H1 (cell line): ENCODE data around the gene TLR8. TPM values are rescaled to one million over a fixed set of nuclear protein-coding genes. Genes with fewer than 3 reads are reported as not detected.

Experiments
- CTCF ChIA-PET: fragments of 300-600 bp; sonication (Branson Sonifier 250); formaldehyde crosslinking; loops from one replicate; lab custom pipeline; 2021; ENCODE audit not compliant: partially characterized antibody; lab: Charles Lee
- POLR2A ChIA-PET: fragments of 300-600 bp; sonication (Branson Sonifier 250); formaldehyde crosslinking; loops from one replicate; lab custom pipeline; 2021; ENCODE audit warnings: inconsistent platforms; ENCODE audit not compliant: partially characterized antibody; lab: Charles Lee
- DNase-seq, 2 experiments: peaks; one replicate each; pipeline versions ENCODE4 v3.0.0 to v3.0.0-alpha.2; 2010 to 2022; ENCODE audit warnings: low spot score in 2 of 2, low read depth in 1 of 2, mixed read lengths in 1 of 2
- FAIRE-seq: peaks from 2 replicates; lab custom pipeline; 2011; peaks lifted over from hg19 to GRCh38; lab: Jason Lieb, UNC
- H2AFZ ChIP-seq: 2 replicates; pipeline ENCODE4 v1.8.1; 2012; ENCODE audit warnings: low read length, inconsistent platforms
- H2AK5ac ChIP-seq: 2 replicates; pipeline ENCODE4 v1.6.1; 2013; ENCODE audit warnings: low read depth, low read length
- H2BK120ac ChIP-seq: replicated peaks from 2 replicates; pipeline ENCODE3; 2013; ENCODE audit warnings: low read depth, low read length, inconsistent platforms
- H2BK12ac ChIP-seq: 2 replicates; pipeline ENCODE4 v1.6.1; 2013; ENCODE audit warnings: low read depth, low read length
- H2BK15ac ChIP-seq: 2 replicates; pipeline ENCODE4 v1.6.1; 2013; ENCODE audit warnings: low read length
- H2BK20ac ChIP-seq: 2 replicates; pipeline ENCODE4 v1.6.1; 2013; ENCODE audit warnings: low read length
- H2BK5ac ChIP-seq: 2 replicates; pipeline ENCODE4 v1.6.1; 2013; ENCODE audit warnings: low read depth, low read length
- H3K14ac ChIP-seq: 2 replicates; pipeline ENCODE4 v1.6.1; 2013; ENCODE audit warnings: inconsistent platforms; ENCODE audit not compliant: insufficient read length
- H3K18ac ChIP-seq: 2 replicates; pipeline ENCODE4 v1.6.1; 2013; ENCODE audit warnings: low read length; ENCODE audit errors: extremely low read depth
- H3K23ac ChIP-seq: 2 replicates; pipeline ENCODE4 v1.6.1; 2013; ENCODE audit warnings: inconsistent platforms; ENCODE audit not compliant: insufficient read length
- H3K23me2 ChIP-seq: 2 replicates; pipeline ENCODE4 v1.6.1; 2013; ENCODE audit warnings: low read depth, low read length
- H3K27ac ChIP-seq: 2 replicates; pipeline ENCODE4 v1.6.1; 2011; ENCODE audit warnings: low read depth, low read length, inconsistent platforms
- H3K27me3 ChIP-seq, 4 experiments: replicated peaks in 1 of 4; 1 replicate in 1 of 4; 2 replicates in 3 of 4; pipeline versions ENCODE4 v1.6.1 to v1.8.1; 2011 to 2013; ENCODE audit warnings: low read length in 3 of 4, mild to moderate bottlenecking in 3 of 4, inconsistent platforms in 2 of 4, mixed read lengths in 2 of 4, moderate library complexity in 1 of 4; ENCODE audit not compliant: control insufficient read depth in 3 of 4, insufficient read depth in 3 of 4; ENCODE audit errors: extremely low read depth in 1 of 4
- H3K36me3 ChIP-seq, 4 experiments: 2 replicates each; pipeline versions ENCODE4 v1.6.1 to v1.8.1; 2011 to 2013; ENCODE audit warnings: mild to moderate bottlenecking in 4 of 4, low read length in 3 of 4, moderate library complexity in 2 of 4, control low read depth in 1 of 4, inconsistent platforms in 1 of 4; ENCODE audit not compliant: insufficient read depth in 4 of 4, control insufficient read depth in 2 of 4
- H3K4ac ChIP-seq: replicated peaks from 2 replicates; pipeline ENCODE3; 2013; ENCODE audit warnings: low read length, low read depth, mixed read lengths, inconsistent platforms; ENCODE audit not compliant: insufficient read length
- H3K4me1 ChIP-seq, 4 experiments: replicated peaks in 1 of 4; 1 replicate in 1 of 4; 2 replicates in 3 of 4; pipeline versions ENCODE4 v1.6.1 to v1.8.1; 2011 to 2013; ENCODE audit warnings: low read length in 3 of 4, inconsistent platforms in 2 of 4, mixed read lengths in 1 of 4; ENCODE audit not compliant: insufficient read depth in 4 of 4, control insufficient read depth in 3 of 4
- H3K4me2 ChIP-seq, 2 experiments: 2 replicates each; pipeline versions ENCODE4 v1.6.1 to v1.8.1; 2011 to 2013; ENCODE audit warnings: low read depth in 2 of 2, low read length in 2 of 2, control low read depth in 1 of 2, inconsistent platforms in 1 of 2, mild to moderate bottlenecking in 1 of 2; ENCODE audit not compliant: insufficient read depth in 1 of 2
- H3K4me3 ChIP-seq, 4 experiments: fragments of 200-600, 300-600 bp in 1 of 4; sonication (generic), shearing (Covaris generic), sonication (Bioruptor Twin) in 1 of 4; 2 replicates each; pipeline versions ENCODE4 v1.5.1 to v1.8.1; 2011 to 2016; ENCODE audit warnings: low read length in 4 of 4, low read depth in 3 of 4, control low read depth in 2 of 4, inconsistent platforms in 2 of 4, mild to moderate bottlenecking in 2 of 4, mixed read lengths in 1 of 4, moderate library complexity in 1 of 4; ENCODE audit not compliant: insufficient read depth in 2 of 4; ENCODE audit errors: extremely low read depth in 1 of 4
- H3K56ac ChIP-seq: replicated peaks from 2 replicates; pipeline ENCODE3; 2013; ENCODE audit warnings: low read depth, mild to moderate bottlenecking, mixed read lengths, low read length, inconsistent platforms; ENCODE audit not compliant: insufficient read length
- H3K79me1 ChIP-seq: 2 replicates; pipeline ENCODE4 v1.6.1; 2013; ENCODE audit warnings: low read depth, low read length, control low read depth
- H3K79me2 ChIP-seq, 2 experiments: 2 replicates each; pipeline versions ENCODE4 v1.6.1 to v1.8.1; 2012 to 2013; ENCODE audit warnings: low read length in 2 of 2, mild to moderate bottlenecking in 2 of 2, inconsistent platforms in 1 of 2; ENCODE audit not compliant: insufficient read depth in 2 of 2, control insufficient read depth in 1 of 2
- H3K9ac ChIP-seq, 4 experiments: replicated peaks in 1 of 4; 1 replicate in 1 of 4; 2 replicates in 3 of 4; pipeline versions ENCODE4 v1.6.1 to v1.8.1; 2011 to 2013; ENCODE audit warnings: low read depth in 3 of 4, low read length in 3 of 4, control low read depth in 2 of 4, mild to moderate bottlenecking in 2 of 4, moderate library complexity in 2 of 4, inconsistent platforms in 1 of 4; ENCODE audit errors: extremely low read depth in 1 of 4
- H3K9me3 ChIP-seq, 2 experiments: 2 replicates each; pipeline versions ENCODE4 v1.6.1 to v1.8.1; 2012 to 2013; ENCODE audit warnings: mild to moderate bottlenecking in 2 of 2, moderate library complexity in 2 of 2, control low read depth in 1 of 2, inconsistent platforms in 1 of 2, low read depth in 1 of 2, low read length in 1 of 2, mixed read lengths in 1 of 2; ENCODE audit not compliant: insufficient read depth in 2 of 2
- H4K20me1 ChIP-seq, 2 experiments: replicated peaks in 1 of 2; 2 replicates each; pipeline versions ENCODE3 to v1.8.1; 2011 to 2013; ENCODE audit warnings: inconsistent platforms in 2 of 2, low read length in 2 of 2, mild to moderate bottlenecking in 1 of 2; ENCODE audit not compliant: insufficient read depth in 2 of 2, control insufficient read depth in 1 of 2
- H4K5ac ChIP-seq: 2 replicates; pipeline ENCODE4 v1.6.1; 2013; ENCODE audit warnings: low read length, low read depth, mixed read lengths, inconsistent platforms; ENCODE audit not compliant: insufficient read length
- H4K8ac ChIP-seq: 2 replicates; pipeline ENCODE4 v1.8.0; 2013; ENCODE audit warnings: mild to moderate bottlenecking, moderate library complexity, low read length, inconsistent platforms; ENCODE audit not compliant: insufficient read depth; ENCODE audit errors: extremely low read depth
- H4K91ac ChIP-seq: replicated peaks from 2 replicates; pipeline ENCODE3; 2013; ENCODE audit warnings: low read length, mixed read lengths, inconsistent platforms; ENCODE audit not compliant: insufficient read length
- JUND ChIP-seq: IDR thresholded peaks from 2 replicates; pipeline ENCODE4 v1.6.1; 2011; ENCODE audit warnings: mild to moderate bottlenecking, improper control_type of control experiment, low read length
- NANOG ChIP-seq: IDR thresholded peaks from 2 replicates; pipeline ENCODE4 v1.6.1; 2011; ENCODE audit warnings: low read length, low read depth, mild to moderate bottlenecking, inconsistent platforms; ENCODE audit not compliant: insufficient read depth, poor library complexity, severe bottlenecking
- POLR2AphosphoS5 ChIP-seq: IDR thresholded peaks from 2 replicates; pipeline ENCODE4 v1.6.1; 2011; ENCODE audit warnings: low read depth, low read length
- SP1 ChIP-seq: IDR thresholded peaks from 2 replicates; pipeline ENCODE4 v1.6.1; 2011; ENCODE audit warnings: low read depth, low read length
- SP4 ChIP-seq: IDR thresholded peaks from 2 replicates; pipeline ENCODE4 v1.6.1; 2012; ENCODE audit warnings: low read length, inconsistent platforms
- YY1 ChIP-seq: IDR thresholded peaks from 2 replicates; pipeline ENCODE4 v1.6.1; 2011; ENCODE audit warnings: low read depth, mild to moderate bottlenecking, low read length
- WGBS, 2 experiments: shearing (Covaris generic) in 1 of 2; methylation state at CpG; one replicate each; pipeline versions ENCODE4 v1.1.6 to v1.1.7; 2013 to 2015; ENCODE audit warnings: low lambda C conversion rate in 2 of 2, mixed read lengths in 2 of 2, inconsistent platforms in 1 of 2, low coverage in 1 of 2, missing lambda C conversion rate in 1 of 2; ENCODE audit not compliant: insufficient replicate concordance in 2 of 2, insufficient coverage in 1 of 2, insufficient read length in 1 of 2; ENCODE audit errors: extremely low coverage in 1 of 2, missing lambda C conversion rate in 1 of 2; 5-methylcytosine and 5-hydroxymethylcytosine counted together
- polyA plus RNA-seq, 7 experiments: library from polyadenylated mRNA; depleted of rRNA in 3 of 7; stranded (reverse) in 5 of 7; unstranded in 2 of 7; fragments of >200 nt in 5 of 7; fragments of 200-250 nt in 2 of 7; gene quantifications; 1 replicate in 5 of 7; 2 replicates in 1 of 7; 4 replicates in 1 of 7; pipeline versions ENCODE4 v1.2.1 to v1.2.3, GENCODE V29; 2011 to 2013; ENCODE audit warnings: missing spikeins in 2 of 7, mixed read lengths in 2 of 7
- total RNA-seq: library from RNA; stranded (reverse); fragmentation: NEBNext Ultra II Directional; extraction: Animal tissue kit (Norgen Biotek cat#: 25700); gene quantifications from 2 replicates; pipeline ENCODE4 v1.2.1, GENCODE V29; 2021

The TLR8 gene
- total and polyA plus RNA-seq, 2 of the 8 experiments (the other 6 are each of a cell fraction or from before 2014, with no cell fraction given) = not detected

GRCh38 chrX:12958461-12958860 is 52.0 kb downstream of the TLR8 start:
- Histone ChIP-seq H4K91ac (no peak overlapping the region), H4K8ac (no peak overlapping the region), H3K4ac (no peak overlapping the region), H3K4me3 (no peak overlapping the region), H3K4me1 (no peaks in the 10 kb centered on the region), H3K79me2 (no peaks in the 10 kb centered on the region), H3K27me3 (no peaks in the 10 kb centered on the region), H3K56ac (no peak overlapping the region), H2BK12ac (no peak overlapping the region), H2AK5ac (no peak overlapping the region), H3K18ac (no peak overlapping the region), H3K23ac (no peak overlapping the region), H4K20me1 (no peaks in the 10 kb centered on the region), H3K4me2 (no peak overlapping the region), H3K27ac (no peak overlapping the region), H3K36me3 (no peaks in the 10 kb centered on the region), H3K9ac (no peak overlapping the region), H2AFZ (no peak overlapping the region), H2BK5ac (no peak overlapping the region), H3K9me3 (peaks cover 0 to 3% of the 10 kb centered on the region in 2 experiments; a peak in 1 of 4 replicates), H3K14ac (no peak overlapping the region), H2BK120ac (no peak overlapping the region), H3K79me1 (no peaks in the 10 kb centered on the region), H2BK15ac (no peak overlapping the region), H3K23me2 (no peaks in the 10 kb centered on the region), H4K5ac (no peak overlapping the region), H2BK20ac (no peak overlapping the region)
- DNase-seq (no peak), FAIRE-seq (no peak)
- TF ChIP-seq SP4 = no peak
- no peak for TF ChIP-seq NANOG
- TF ChIP-seq SP1 = no peak
- TF ChIP-seq YY1 = no peak
- no peak for TF ChIP-seq POLR2AphosphoS5
- no peak for TF ChIP-seq JUND
- POLR2A ChIA-PET = interaction anchor here (0.9 to 3.0 kb wide), 3 partner anchors 13 to 17 kb away, joined by 3 to 19 read pairs (median 12); partner anchors contain the start of gene TMSB4X
- CTCF ChIA-PET = interaction anchor here (0.7 kb wide), 1 partner anchor 227 kb away, joined by 3 read pairs; no protein-coding TSS in a partner anchor
- WGBS, 2 experiments = 100% methylated on average over 4 of the region's 4 CpGs; no CpG with 5 or more reads in 1 of the 2 experiments
